Measurements from ENCODE around the gene PRR23E.

DNA sequence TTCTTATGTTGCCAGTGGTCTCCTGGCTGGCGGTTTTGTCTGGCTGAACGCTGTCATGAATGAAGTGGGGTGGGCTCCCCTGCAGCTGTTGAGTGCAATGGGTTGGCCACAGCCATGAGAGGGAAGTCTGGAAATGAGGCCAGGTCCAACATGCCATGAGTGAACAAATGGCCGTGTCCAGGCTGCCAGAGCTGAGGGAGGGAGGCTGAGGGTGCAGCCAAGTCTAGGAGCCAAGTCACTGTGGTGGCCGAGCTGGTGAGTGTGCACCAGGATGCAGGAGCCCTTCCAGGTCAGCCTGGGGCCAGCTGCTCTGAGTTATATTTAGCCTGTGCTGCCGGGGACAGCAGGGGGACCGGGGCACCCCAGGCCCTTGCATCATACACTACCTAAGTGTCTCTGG is 24.7 kb upstream of the PRR23E start:
- TF ChIP-seq, protein P1, sequence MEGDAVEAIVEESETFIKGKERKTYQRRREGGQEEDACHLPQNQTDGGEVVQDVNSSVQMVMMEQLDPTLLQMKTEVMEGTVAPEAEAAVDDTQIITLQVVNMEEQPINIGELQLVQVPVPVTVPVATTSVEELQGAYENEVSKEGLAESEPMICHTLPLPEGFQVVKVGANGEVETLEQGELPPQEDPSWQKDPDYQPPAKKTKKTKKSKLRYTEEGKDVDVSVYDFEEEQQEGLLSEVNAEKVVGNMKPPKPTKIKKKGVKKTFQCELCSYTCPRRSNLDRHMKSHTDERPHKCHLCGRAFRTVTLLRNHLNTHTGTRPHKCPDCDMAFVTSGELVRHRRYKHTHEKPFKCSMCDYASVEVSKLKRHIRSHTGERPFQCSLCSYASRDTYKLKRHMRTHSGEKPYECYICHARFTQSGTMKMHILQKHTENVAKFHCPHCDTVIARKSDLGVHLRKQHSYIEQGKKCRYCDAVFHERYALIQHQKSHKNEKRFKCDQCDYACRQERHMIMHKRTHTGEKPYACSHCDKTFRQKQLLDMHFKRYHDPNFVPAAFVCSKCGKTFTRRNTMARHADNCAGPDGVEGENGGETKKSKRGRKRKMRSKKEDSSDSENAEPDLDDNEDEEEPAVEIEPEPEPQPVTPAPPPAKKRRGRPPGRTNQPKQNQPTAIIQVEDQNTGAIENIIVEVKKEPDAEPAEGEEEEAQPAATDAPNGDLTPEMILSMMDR (IDR thresholded peaks at IDR 0.05 in 2 of 3, conservative IDR thresholded peaks at IDR 0.05 in 1 of 3; ENCODE audit: control insufficient read depth in 2 of 3, extremely low read depth in 1 of 3, insufficient read depth in 1 of 3, low read depth in 3 of 3, low read length in 3 of 3): no peak
- TF ChIP-seq ZNF274 (IDR thresholded peaks at IDR 0.05; ENCODE audit: insufficient read depth, insufficient read length): no peak
- TF ChIP-seq CREB1 (IDR thresholded peaks at IDR 0.05; ENCODE audit: low read depth): no peak
- no peak for TF ChIP-seq RAD21 (IDR thresholded peaks at IDR 0.05; ENCODE audit: insufficient read depth, low read depth, low read length)
- no peak for TF ChIP-seq POLR2AphosphoS5 (IDR thresholded peaks at IDR 0.05; ENCODE audit: low read length)
- no peak for TF ChIP-seq ZBTB33 (IDR thresholded peaks at IDR 0.05)
- TF ChIP-seq CBFB (IDR thresholded peaks at IDR 0.05; ENCODE audit: low read depth): no peak
- TF ChIP-seq, protein P2, sequence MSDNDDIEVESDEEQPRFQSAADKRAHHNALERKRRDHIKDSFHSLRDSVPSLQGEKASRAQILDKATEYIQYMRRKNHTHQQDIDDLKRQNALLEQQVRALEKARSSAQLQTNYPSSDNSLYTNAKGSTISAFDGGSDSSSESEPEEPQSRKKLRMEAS (IDR thresholded peaks at IDR 0.05; ENCODE audit: low read depth, low read length): no peak
- TF ChIP-seq POLR2A (IDR thresholded peaks at IDR 0.05; ENCODE audit: low read depth, low read length): no peak
- no peak for TF ChIP-seq YY1 (IDR thresholded peaks at IDR 0.05; ENCODE audit: low read depth, low read length)
- TF ChIP-seq CREM (IDR thresholded peaks at IDR 0.05; ENCODE audit: low read depth): no peak
- TF ChIP-seq STAT1 (conservative IDR thresholded peaks at IDR 0.05): no peak
- no peak for TF ChIP-seq BACH1 (IDR thresholded peaks at IDR 0.05; ENCODE audit: borderline replicate concordance)
- no peak for TF ChIP-seq SP1 (IDR thresholded peaks at IDR 0.05; ENCODE audit: low read depth, low read length)
